HEK293 (cell line): ENCODE results near the gene PRIMPOL.

Source experiments
- CTCF ChIA-PET: fragments of 350-600 bp; formaldehyde crosslinking; extraction: SDS; loops from one replicate; lab custom pipeline; 2021; ENCODE audit warnings: antibody characterized with exemption; lab: Yijun Ruan, JAX
- POLR2A ChIA-PET: fragments of 300-600 bp; formaldehyde crosslinking; extraction: SDS; loops from one replicate; lab custom pipeline; 2020; ENCODE audit warnings: antibody characterized with exemption, inconsistent platforms; lab: Yijun Ruan, JAX
- H3K27ac ChIP-seq: fragments of 200-500 bp; sonication (Bioruptor generic); 2 replicates; pipeline ENCODE4 v1.5.1; 2014; ENCODE audit warnings: low read depth, low read length, control low read depth, inconsistent platforms; ENCODE audit errors: extremely low read depth
- H3K36me3 ChIP-seq, 2 experiments: fragments of 200-500 bp in 1 of 2; sonication (Bioruptor generic) in 1 of 2; 1 replicate in 1 of 2; 2 replicates in 1 of 2; pipeline ENCODE4 v1.5.1; 2014 to 2017; ENCODE audit warnings: inconsistent platforms in 2 of 2, low read length in 2 of 2; ENCODE audit not compliant: control insufficient read depth in 2 of 2, insufficient read depth in 1 of 2
- H3K4me1 ChIP-seq: fragments of 200-500 bp; sonication (Bioruptor generic); 2 replicates; pipeline ENCODE4 v1.5.1; 2014; ENCODE audit warnings: mild to moderate bottlenecking, low read length, inconsistent platforms; ENCODE audit not compliant: control insufficient read depth, insufficient read depth
- H3K4me3 ChIP-seq: 2 replicates; pipeline ENCODE4 v1.5.1; 2011; ENCODE audit warnings: low read depth, mild to moderate bottlenecking, control low read depth, low read length, moderate library complexity
- H3K9me3 ChIP-seq: fragments of 200-500 bp; sonication (Bioruptor generic); 2 replicates; pipeline ENCODE4 v1.5.1; 2014; ENCODE audit warnings: low read depth, low read length, inconsistent platforms; ENCODE audit not compliant: control insufficient read depth, insufficient read depth
- ATF2 ChIP-seq: fragments of 450-650 bp; formaldehyde crosslinking; IDR thresholded peaks from 2 replicates; pipeline ENCODE4 v1.5.1; 2016; ENCODE audit warnings: missing biosample characterization, missing genetic modification characterization, low read depth
- ELK4 ChIP-seq: IDR thresholded peaks from 2 replicates; pipeline ENCODE4 v1.6.1; 2011; ENCODE audit warnings: mild to moderate bottlenecking, low read depth, low read length, borderline replicate concordance
- GLIS1 ChIP-seq: fragments of 450-650 bp; formaldehyde crosslinking; IDR thresholded peaks from 2 replicates; pipeline ENCODE4 v1.5.1; 2016; ENCODE audit warnings: missing biosample characterization, missing genetic modification characterization
- MYNN ChIP-seq: fragments of 450-650 bp; formaldehyde crosslinking; IDR thresholded peaks from 2 replicates; pipeline ENCODE4 v1.5.1; 2016; ENCODE audit warnings: missing biosample characterization, missing genetic modification characterization, borderline replicate concordance
- MZF1 ChIP-seq: fragments of 450-650 bp; formaldehyde crosslinking; IDR thresholded peaks from 2 replicates; pipeline ENCODE4 v1.5.1; 2017; ENCODE audit warnings: missing biosample characterization, missing genetic modification characterization, borderline replicate concordance
- SALL2 ChIP-seq: fragments of 450-650 bp; formaldehyde crosslinking; IDR thresholded peaks from 2 replicates; pipeline ENCODE4 v1.5.0; 2017; ENCODE audit warnings: missing biosample characterization, mild to moderate bottlenecking, missing genetic modification characterization, borderline replicate concordance
- SCRT1 ChIP-seq: fragments of 450-650 bp; formaldehyde crosslinking; IDR thresholded peaks from 2 replicates; pipeline ENCODE4 v1.5.1; 2016; ENCODE audit warnings: missing biosample characterization, missing genetic modification characterization, borderline replicate concordance
- SCRT2 ChIP-seq: fragments of 450-650 bp; formaldehyde crosslinking; IDR thresholded peaks from 2 replicates; pipeline ENCODE4 v1.5.1; 2016; ENCODE audit warnings: missing biosample characterization, missing genetic modification characterization
- TCF7L2 ChIP-seq: IDR thresholded peaks from 2 replicates; pipeline ENCODE4 v1.6.1; 2011; ENCODE audit warnings: low read depth, mild to moderate bottlenecking, inconsistent platforms, low read length, moderate library complexity, borderline replicate concordance
- YY1 ChIP-seq: fragments of 450-650 bp; formaldehyde crosslinking; IDR thresholded peaks from 2 replicates; pipeline ENCODE4 v1.5.1; 2018; ENCODE audit warnings: missing biosample characterization, missing genetic modification characterization
- ZBTB11 ChIP-seq: fragments of 450-650 bp; formaldehyde crosslinking; conservative IDR thresholded peaks from 2 replicates; pipeline ENCODE4 v1.5.1; 2016; ENCODE audit warnings: low read depth, missing biosample characterization, missing genetic modification characterization
- ZBTB44 ChIP-seq: fragments of 450-650 bp; IDR thresholded peaks from 2 replicates; pipeline ENCODE4 v1.5.1; 2018; ENCODE audit warnings: missing biosample characterization, mild to moderate bottlenecking, missing genetic modification characterization
- ZBTB8A ChIP-seq: fragments of 450-650 bp; formaldehyde crosslinking; IDR thresholded peaks from 2 replicates; pipeline ENCODE4 v1.5.1; 2016; ENCODE audit warnings: missing biosample characterization, missing genetic modification characterization
- ZFHX2 ChIP-seq: fragments of 450-650 bp; formaldehyde crosslinking; conservative IDR thresholded peaks from 2 replicates; pipeline ENCODE4 v1.5.1; 2016; ENCODE audit warnings: missing biosample characterization, missing genetic modification characterization
- ZNF148 ChIP-seq: fragments of 450-650 bp; formaldehyde crosslinking; IDR thresholded peaks from 2 replicates; pipeline ENCODE4 v1.5.0; 2017; ENCODE audit warnings: missing biosample characterization, missing genetic modification characterization, borderline replicate concordance
- ZNF18 ChIP-seq: fragments of 450-650 bp; formaldehyde crosslinking; IDR thresholded peaks from 2 replicates; pipeline ENCODE4 v1.5.1; 2016; ENCODE audit warnings: missing biosample characterization, missing genetic modification characterization
- ZNF23 ChIP-seq: fragments of 450-650 bp; formaldehyde crosslinking; IDR thresholded peaks from 2 replicates; pipeline ENCODE4 v1.5.1; 2016; ENCODE audit warnings: missing biosample characterization, missing genetic modification characterization, borderline replicate concordance
- ZNF292 ChIP-seq: fragments of 450-650 bp; formaldehyde crosslinking; IDR thresholded peaks from 2 replicates; pipeline ENCODE4 v1.5.1; 2016; ENCODE audit warnings: low read depth, missing biosample characterization, missing genetic modification characterization, borderline replicate concordance
- ZNF416 ChIP-seq: fragments of 450-650 bp; formaldehyde crosslinking; IDR thresholded peaks from 2 replicates; pipeline ENCODE4 v1.5.1; 2016; ENCODE audit warnings: missing biosample characterization, missing genetic modification characterization
- ZNF426 ChIP-seq: fragments of 450-650 bp; formaldehyde crosslinking; IDR thresholded peaks from 2 replicates; pipeline ENCODE4 v1.5.1; 2017; ENCODE audit warnings: missing biosample characterization, missing genetic modification characterization, mild to moderate bottlenecking, inconsistent platforms, moderate library complexity
- ZNF623 ChIP-seq: fragments of 450-650 bp; formaldehyde crosslinking; IDR thresholded peaks from 2 replicates; pipeline ENCODE4 v1.5.1; 2016; ENCODE audit warnings: missing biosample characterization, missing genetic modification characterization
- ZNF660 ChIP-seq: fragments of 450-650 bp; IDR thresholded peaks from 2 replicates; pipeline ENCODE4 v1.5.1; 2018; ENCODE audit warnings: missing biosample characterization, mild to moderate bottlenecking, missing genetic modification characterization
- ZNF670 ChIP-seq: fragments of 450-650 bp; formaldehyde crosslinking; IDR thresholded peaks from 2 replicates; pipeline ENCODE4 v1.5.1; 2016; ENCODE audit warnings: missing biosample characterization, missing genetic modification characterization, low read depth
- ZNF776 ChIP-seq: fragments of 450-650 bp; formaldehyde crosslinking; IDR thresholded peaks from 2 replicates; pipeline ENCODE4 v1.5.0; 2017; ENCODE audit warnings: missing biosample characterization, missing genetic modification characterization, borderline replicate concordance
- ZSCAN16 ChIP-seq: fragments of 450-650 bp; formaldehyde crosslinking; IDR thresholded peaks from 2 replicates; pipeline ENCODE4 v1.5.1; 2016; ENCODE audit warnings: missing biosample characterization, missing genetic modification characterization

The PRIMPOL gene

GRCh38 chr4:184729946-184730345, 80.4 kb downstream of the PRIMPOL start (continued):
- no peak for TF ChIP-seq ZSCAN16 (tag by site-specific recombination)
- no peak for TF ChIP-seq SALL2 (tag by site-specific recombination)
- TF ChIP-seq ZNF623, result no peak
- no peak for TF ChIP-seq MYNN (tag by site-specific recombination)
- no peak for TF ChIP-seq ZNF148 (tag by site-specific recombination)
- no peak for TF ChIP-seq ZNF292
- TF ChIP-seq GLIS1 (tag by site-specific recombination), result no peak
- no peak for TF ChIP-seq MZF1 (tag by site-specific recombination)
- no peak for TF ChIP-seq ZBTB8A (tag by site-specific recombination)

- Histone ChIP-seq H3K4me3 (no peak overlapping the region), H3K4me1 (0 out of 2 replicates have a peak, but pooled peaks cover 2% of the 10 kb centered on the region), H3K9me3 (no peaks in the 10 kb centered on the region), H3K36me3 (peaks cover 23 to 50% of the 10 kb centered on the region in 2 experiments; a peak in 2 of 3 replicates)
- ChIA-PET POLR2A (no interaction called here), CTCF (interaction anchor here (0.6 to 0.8 kb wide), 2 partner anchors 11 to 397 kb away, joined by 3 read pairs; no protein-coding TSS in a partner anchor)
- TF ChIP-seq ZBTB44 (tag by site-specific recombination) (no peak), ZNF23 (tag by site-specific recombination) (no peak), ATF2 (tag by site-specific recombination) (no peak), ZBTB11 (tag by site-specific recombination) (no peak), TCF7L2 (no peak), YY1 (tag by site-specific recombination) (no peak), ZNF18 (tag by site-specific recombination) (no peak), ZNF426 (tag by site-specific recombination) (no peak), SCRT1 (no peak), ZNF416 (no peak), ELK4 (no peak), ZNF660 (no peak), ZNF670 (tag by site-specific recombination) (no peak), ZFHX2 (no peak), ZNF776 (tag by site-specific recombination) (no peak), SCRT2 (tag by site-specific recombination) (no peak)
- TF ChIP-seq, all 188 proteins: peak for 0
- no peak overlapping the region for H3K27ac ChIP-seq
These were observed 81.5 kb downstream of the PRIMPOL start for GRCh38 chr4:184731056-184731455.
